Stimulated activated CD4-positive, alpha-beta T cell treated with anti-CD3 and anti-CD28 coated beads, Interleukin-4, amount 100 ng/mL, for 4 hours (primary cell): Measurements from ENCODE around the gene CHSY3.

Experiments used
- DNase-seq, 2 experiments: peaks; one replicate each; pipeline ENCODE4 v3.0.0-alpha.2; 2020

The CHSY3 gene

GRCh38 chr5:129904102-129904666 is at the start of gene CHSY3:
Gene CHSY3, plus strand, starts transcription at chr5:129904465.
- peak; percentile 7 to 33 for DNase-seq

GRCh38 chr5:129856325-129856724 is 47.9 kb upstream of the CHSY3 start:
- DNase-seq, result no peak

GRCh38 chr5:129857116-129857515 is 47.1 kb upstream of the CHSY3 start:
- DNase-seq, result no peak

GRCh38 chr5:129858131-129858675 is 46.1 kb upstream of the CHSY3 start:
- no peak for DNase-seq

GRCh38 chr5:129884322-129884721 is 19.9 kb upstream of the CHSY3 start:
- DNase-seq, result no peak

GRCh38 chr5:129899454-129899853 is 4.8 kb upstream of the CHSY3 start:
- DNase-seq, result no peak

- DNase-seq, result no peak
Observed at GRCh38 chr5:129902816-129903215, 1.4 kb upstream of the CHSY3 start.

GRCh38 chr5:129903466-129904101 is 681 bp upstream of the CHSY3 start:
- DNase-seq, result no peak

- peak in 1 of 2 experiments; percentile 0 for DNase-seq
Observed at GRCh38 chr5:129904667-129905472, 605 bp downstream of the CHSY3 start.

- DNase-seq, result no peak
Observed at GRCh38 chr5:129905473-129906176, 1.4 kb downstream of the CHSY3 start.

- DNase-seq, result no peak
Observed at GRCh38 chr5:129906177-129906887, 2.1 kb downstream of the CHSY3 start.

GRCh38 chr5:129909225-129909624 is 5.0 kb downstream of the CHSY3 start:
- DNase-seq, result no peak

- no peak for DNase-seq
Observed at GRCh38 chr5:129912601-129913255, 8.5 kb downstream of the CHSY3 start.

GRCh38 chr5:129915415-129915814 is 11.2 kb downstream of the CHSY3 start:
- no peak for DNase-seq

GRCh38 chr5:129917224-129917623 is 13.0 kb downstream of the CHSY3 start:
- DNase-seq, result no peak

GRCh38 chr5:129921204-129921603 is 16.9 kb downstream of the CHSY3 start:
- no peak for DNase-seq

GRCh38 chr5:129930221-129930620 is 26.0 kb downstream of the CHSY3 start:
- DNase-seq, result no peak

- no peak for DNase-seq
Observed at GRCh38 chr5:129935626-129936025, 31.4 kb downstream of the CHSY3 start.

- DNase-seq, result no peak
Observed at GRCh38 chr5:129938077-129938476, 33.8 kb downstream of the CHSY3 start.

- DNase-seq, result no peak
Observed at GRCh38 chr5:129943936-129944335, 39.7 kb downstream of the CHSY3 start.

GRCh38 chr5:129945028-129945427 is 40.8 kb downstream of the CHSY3 start:
- DNase-seq, result no peak

GRCh38 chr5:129945774-129946270 is 41.6 kb downstream of the CHSY3 start:
- no peak for DNase-seq
